GM12878 (cell line): ENCODE results near the gene PDCD10. TPM values are rescaled to one million over a fixed set of nuclear protein-coding genes. Genes with fewer than 3 reads are reported as not detected.
A peak's percentile ranks its signal among the peaks of the same experiment; 100 is the strongest.

Source experiments
- ATAC-seq: fragments of 200-7000 bp; cut with Tn5 transposase; 3 replicates; pipeline ENCODE4 v1.9.1; 2020; ENCODE audit warnings: mild to moderate bottlenecking, moderate library complexity
- BruUV-seq: library from RNA; stranded (reverse); fragments of 400-500 nt; replicated peaks from 2 replicates; lab custom pipeline; 2021; lab: Mats Ljungman, UMichigan
- CTCF ChIA-PET: fragments of 300-600 bp; sonication (Branson Sonifier 250); formaldehyde crosslinking; extraction: SDS; loops from one replicate; lab custom pipeline; 2021; ENCODE audit warnings: inconsistent platforms; lab: Yijun Ruan, JAX
- POLR2A ChIA-PET: fragments of 350-600 bp; formaldehyde crosslinking; extraction: SDS; loops from one replicate; lab custom pipeline; 2021; ENCODE audit warnings: inconsistent platforms; lab: Charles Lee
- RAD21 ChIA-PET: fragments of 300-600 bp; sonication (Branson Sonifier 250); formaldehyde crosslinking; loops from one replicate; lab custom pipeline; 2023; ENCODE audit warnings: antibody characterized with exemption; ENCODE audit not compliant: unreplicated experiment; lab: Charles Lee
- SMC1A ChIA-PET: fragments of 300-600 bp; sonication (Branson Sonifier 250); formaldehyde crosslinking; loops from one replicate; lab custom pipeline; 2023; ENCODE audit not compliant: unreplicated experiment, uncharacterized antibody; lab: Charles Lee
- DNase-seq: peaks from one replicate; pipeline ENCODE4 v3.0.0-alpha.2; 2011; ENCODE audit warnings: low read depth, low spot score
- FAIRE-seq: peaks from 3 replicates; lab custom pipeline; 2011; peaks lifted over from hg19 to GRCh38; lab: Jason Lieb, UNC
- H2AFZ ChIP-seq: 2 replicates; pipeline ENCODE4 v1.6.0; 2011; ENCODE audit warnings: low read depth, low read length, control low read depth; ENCODE audit not compliant: control insufficient read depth
- H3K27ac ChIP-seq: 2 replicates; pipeline ENCODE4 v1.5.1; 2011; ENCODE audit warnings: control low read depth; ENCODE audit not compliant: control insufficient read depth, insufficient read depth
- H3K27me3 ChIP-seq, 2 experiments: replicated peaks in 1 of 2; 2 replicates each; pipeline versions ENCODE4 v1.6.0 to v1.6.1; 2011; ENCODE audit warnings: low read length in 1 of 2; ENCODE audit not compliant: control insufficient read depth in 2 of 2, insufficient read depth in 2 of 2
- H3K36me3 ChIP-seq, 2 experiments: 2 replicates each; pipeline ENCODE4 v1.5.1; 2011; ENCODE audit warnings: low read length in 1 of 2; ENCODE audit not compliant: control insufficient read depth in 2 of 2, insufficient read depth in 2 of 2
- H3K4me1 ChIP-seq: 2 replicates; pipeline ENCODE4 v1.6.1; 2011; ENCODE audit warnings: mild to moderate bottlenecking, low read length, moderate library complexity, mixed read lengths; ENCODE audit not compliant: control insufficient read depth, insufficient read depth
- H3K4me2 ChIP-seq: 2 replicates; pipeline ENCODE4 v1.6.0; 2011; ENCODE audit warnings: control low read depth; ENCODE audit not compliant: control insufficient read depth, insufficient read depth
- H3K4me3 ChIP-seq: fragments of 200-600 bp; sonication (generic); 2 replicates; pipeline ENCODE4 v1.5.1; 2016
- H3K79me2 ChIP-seq: 2 replicates; pipeline ENCODE4 v1.6.0; 2011; ENCODE audit warnings: low read length; ENCODE audit not compliant: control insufficient read depth, insufficient read depth
- H3K9ac ChIP-seq: 2 replicates; pipeline ENCODE4 v1.8.0; 2011; ENCODE audit warnings: low read length, control low read depth, mixed read lengths; ENCODE audit not compliant: control insufficient read depth, insufficient read depth
- H3K9me3 ChIP-seq: replicated peaks from 3 replicates; pipeline ENCODE4 v1.5.1; 2011; ENCODE audit warnings: mild to moderate bottlenecking, low read length; ENCODE audit not compliant: control insufficient read depth, insufficient read depth
- H4K20me1 ChIP-seq: 2 replicates; pipeline ENCODE4 v1.6.0; 2011; ENCODE audit not compliant: control insufficient read depth, insufficient read depth
- JUNB ChIP-seq: IDR thresholded peaks from 2 replicates; pipeline ENCODE4 v1.6.1; 2016; ENCODE audit warnings: antibody characterized with exemption, mild to moderate bottlenecking
- KAT2A ChIP-seq: conservative IDR thresholded peaks from 2 replicates; pipeline ENCODE4 v1.6.1; 2011; ENCODE audit warnings: low read depth, low read length; ENCODE audit not compliant: control insufficient read depth
- MYC ChIP-seq: IDR thresholded peaks from 2 replicates; pipeline ENCODE4 v1.6.1; 2011; ENCODE audit warnings: mild to moderate bottlenecking, low read length, moderate library complexity, inconsistent platforms; ENCODE audit not compliant: insufficient read depth, insufficient replicate concordance, insufficient read length, severe bottlenecking
- NBN ChIP-seq: fragments of 450-650 bp; IDR thresholded peaks from 2 replicates; pipeline ENCODE4 v1.6.1; 2016
- NR2C1 ChIP-seq: fragments of 450-650 bp; IDR thresholded peaks from 2 replicates; pipeline ENCODE4 v1.6.1; 2017; ENCODE audit warnings: antibody characterized with exemption, mild to moderate bottlenecking, moderate library complexity
- PML ChIP-seq: IDR thresholded peaks from 2 replicates; pipeline ENCODE4 v1.6.1; 2012; ENCODE audit warnings: low read length, inconsistent platforms
- SIN3A ChIP-seq: IDR thresholded peaks from 2 replicates; pipeline ENCODE4 v1.6.1; 2012; ENCODE audit warnings: low read depth, low read length, improper control_type of control experiment
- SUPT20H ChIP-seq: IDR thresholded peaks from 2 replicates; pipeline ENCODE4 v1.6.1; 2011; ENCODE audit warnings: low read depth, mild to moderate bottlenecking, low read length, moderate library complexity, borderline replicate concordance; ENCODE audit not compliant: control insufficient read depth
- YY1 ChIP-seq: IDR thresholded peaks from 2 replicates; pipeline ENCODE4 v1.6.1; 2011; ENCODE audit warnings: low read depth, mild to moderate bottlenecking, low read length
- ZSCAN29 ChIP-seq: fragments of 450-650 bp; IDR thresholded peaks from 2 replicates; pipeline ENCODE4 v1.6.1; 2017; ENCODE audit warnings: mild to moderate bottlenecking, moderate library complexity
- WGBS: methylation state at CpG from one replicate; pipeline ENCODE4 v1.1.6; 2016; ENCODE audit warnings: low lambda C conversion rate; ENCODE audit not compliant: insufficient replicate concordance, insufficient coverage; ENCODE audit errors: missing lambda C conversion rate; 5-methylcytosine and 5-hydroxymethylcytosine counted together
- in situ Hi-C: fragments of 300-500 bp; cut with MboI; formaldehyde crosslinking; loops from 9 replicates; pipeline ENCODE4 v1.14.3; 2018; ENCODE audit warnings: mixed read lengths
- intact Hi-C: fragments of 100-400 bp; cut with micrococcal nuclease; formaldehyde crosslinking; loops from one replicate; pipeline ENCODE4 v1.14.2; 2022; ENCODE audit not compliant: unreplicated experiment
- polyA plus RNA-seq, 11 experiments: library from polyadenylated mRNA; depleted of rRNA in 4 of 11; unstranded in 6 of 11; stranded (reverse) in 5 of 11; fragments of >200 nt; fragmentation: Nextera tagmentation in 4 of 11; fragmentation: Illumina TruSeq in 1 of 11; extraction: Ambion mirVana in 4 of 11; extraction: Trizol in 1 of 11; gene quantifications; 1 replicate in 1 of 11; 2 replicates in 10 of 11; pipeline versions ENCODE4 v1.2.1 to v1.2.3, GENCODE V29; 2011 to 2016; ENCODE audit warnings: inconsistent platforms in 2 of 11, missing spikeins in 2 of 11, low read depth in 1 of 11
- total RNA-seq, 4 experiments: library from RNA; depleted of rRNA in 3 of 4; stranded (reverse); fragments of >200 nt in 3 of 4; fragmentation: Illumina TruSeq in 1 of 4; extraction: Trizol in 1 of 4; gene quantifications; 2 replicates each; pipeline versions ENCODE4 v1.2.1 to v1.2.3, GENCODE V29; 2013 to 2021
- TF ChIP-seq, protein P1 (sequence below): fragments of 450-650 bp; IDR thresholded peaks from 2 replicates; pipeline ENCODE4 v1.6.1; 2017; ENCODE audit warnings: mild to moderate bottlenecking, moderate library complexity
- TF ChIP-seq, protein P2 (sequence below): IDR thresholded peaks from 2 replicates; pipeline ENCODE4 v1.6.1; 2011; ENCODE audit warnings: borderline replicate concordance, low read depth, mild to moderate bottlenecking, moderate library complexity, mixed read lengths, low read length; ENCODE audit not compliant: insufficient read depth; ENCODE audit errors: extremely low read length
- TF ChIP-seq, protein P3 (sequence below): fragments of 450-650 bp; IDR thresholded peaks from 2 replicates; pipeline ENCODE4 v1.6.1; 2017; ENCODE audit warnings: mild to moderate bottlenecking

The PDCD10 gene
- total and polyA plus RNA-seq, 10 of the 15 experiments (the other 5 are each of a cell fraction or from before 2014, with no cell fraction given): 64.1 to 247 (median 125) TPM

DNA sequence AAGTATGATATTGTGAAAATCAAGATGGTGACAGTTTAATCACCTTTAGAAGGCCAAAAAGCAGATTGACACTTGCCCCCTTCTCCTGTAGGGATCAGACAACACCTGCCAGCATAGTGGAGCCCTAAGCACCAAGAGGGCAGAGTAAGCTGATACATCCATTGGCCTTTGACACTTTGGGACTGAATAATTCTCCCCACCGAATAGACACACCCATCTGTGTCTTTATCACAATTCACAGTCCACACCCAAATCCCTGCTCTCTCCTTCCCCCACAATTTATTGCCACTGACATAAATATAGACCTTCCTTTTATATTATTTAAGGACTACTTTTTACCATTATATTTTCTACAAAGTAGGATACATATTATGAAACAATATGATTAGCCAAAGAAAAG lies 77.9 kb downstream of the PDCD10 start (continued):
- no peak for TF ChIP-seq JUNB

DNA sequence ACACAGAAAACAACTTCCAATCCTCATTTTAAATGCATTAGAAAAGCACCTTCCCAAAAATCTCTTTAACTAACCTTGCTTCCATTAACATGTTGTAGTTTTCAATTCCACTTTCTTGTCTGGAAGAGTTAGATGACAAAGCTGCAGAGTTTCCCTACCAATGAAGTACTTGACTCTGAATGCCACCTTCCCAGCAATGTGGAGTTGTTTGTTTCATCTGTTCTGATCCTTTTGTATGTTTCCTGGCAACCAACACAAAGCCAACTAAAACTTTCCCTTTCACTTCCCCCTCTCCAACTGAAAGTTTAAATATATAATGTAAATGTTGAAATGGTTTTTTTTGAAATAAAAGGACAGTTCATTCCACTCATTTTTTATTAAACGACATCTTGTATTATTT lies 80.9 kb downstream of the PDCD10 start, which contains the start of gene WDR49:
Gene WDR49, minus strand, starts transcription at position 183 of the 400 bp plus-strand sequence. CDS start 517 bp downstream, outside the sequence.
- H3K27me3 ChIP-seq: no peaks in the 10 kb centered on the region
- H3K9me3 ChIP-seq: no peaks in the 10 kb centered on the region
- CTCF ChIA-PET: interaction anchor here (0.6 kb wide), 1 partner anchor 83 kb away, joined by 3 read pairs; no protein-coding TSS in a partner anchor
- RAD21 ChIA-PET: no interaction called here
- 32% methylated on average over 1 of the region's 1 CpG for WGBS
- intact Hi-C loops: no loop called here
- H3K4me3 ChIP-seq: no peak within 1 kb of the TSS
- H3K27ac ChIP-seq: no peak within 1 kb of the TSS
- ATAC-seq (peak; percentile 47; the same call in 2 of the 3 replicates), FAIRE-seq (peak; percentile 27), DNase-seq (no peak)
- no peak for TF ChIP-seq YY1
- TF ChIP-seq, protein P1, sequence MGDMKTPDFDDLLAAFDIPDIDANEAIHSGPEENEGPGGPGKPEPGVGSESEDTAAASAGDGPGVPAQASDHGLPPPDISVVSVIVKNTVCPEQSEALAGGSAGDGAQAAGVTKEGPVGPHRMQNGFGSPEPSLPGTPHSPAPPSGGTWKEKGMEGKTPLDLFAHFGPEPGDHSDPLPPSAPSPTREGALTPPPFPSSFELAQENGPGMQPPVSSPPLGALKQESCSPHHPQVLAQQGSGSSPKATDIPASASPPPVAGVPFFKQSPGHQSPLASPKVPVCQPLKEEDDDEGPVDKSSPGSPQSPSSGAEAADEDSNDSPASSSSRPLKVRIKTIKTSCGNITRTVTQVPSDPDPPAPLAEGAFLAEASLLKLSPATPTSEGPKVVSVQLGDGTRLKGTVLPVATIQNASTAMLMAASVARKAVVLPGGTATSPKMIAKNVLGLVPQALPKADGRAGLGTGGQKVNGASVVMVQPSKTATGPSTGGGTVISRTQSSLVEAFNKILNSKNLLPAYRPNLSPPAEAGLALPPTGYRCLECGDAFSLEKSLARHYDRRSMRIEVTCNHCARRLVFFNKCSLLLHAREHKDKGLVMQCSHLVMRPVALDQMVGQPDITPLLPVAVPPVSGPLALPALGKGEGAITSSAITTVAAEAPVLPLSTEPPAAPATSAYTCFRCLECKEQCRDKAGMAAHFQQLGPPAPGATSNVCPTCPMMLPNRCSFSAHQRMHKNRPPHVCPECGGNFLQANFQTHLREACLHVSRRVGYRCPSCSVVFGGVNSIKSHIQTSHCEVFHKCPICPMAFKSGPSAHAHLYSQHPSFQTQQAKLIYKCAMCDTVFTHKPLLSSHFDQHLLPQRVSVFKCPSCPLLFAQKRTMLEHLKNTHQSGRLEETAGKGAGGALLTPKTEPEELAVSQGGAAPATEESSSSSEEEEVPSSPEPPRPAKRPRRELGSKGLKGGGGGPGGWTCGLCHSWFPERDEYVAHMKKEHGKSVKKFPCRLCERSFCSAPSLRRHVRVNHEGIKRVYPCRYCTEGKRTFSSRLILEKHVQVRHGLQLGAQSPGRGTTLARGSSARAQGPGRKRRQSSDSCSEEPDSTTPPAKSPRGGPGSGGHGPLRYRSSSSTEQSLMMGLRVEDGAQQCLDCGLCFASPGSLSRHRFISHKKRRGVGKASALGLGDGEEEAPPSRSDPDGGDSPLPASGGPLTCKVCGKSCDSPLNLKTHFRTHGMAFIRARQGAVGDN: no peak
- TF ChIP-seq, protein P2, sequence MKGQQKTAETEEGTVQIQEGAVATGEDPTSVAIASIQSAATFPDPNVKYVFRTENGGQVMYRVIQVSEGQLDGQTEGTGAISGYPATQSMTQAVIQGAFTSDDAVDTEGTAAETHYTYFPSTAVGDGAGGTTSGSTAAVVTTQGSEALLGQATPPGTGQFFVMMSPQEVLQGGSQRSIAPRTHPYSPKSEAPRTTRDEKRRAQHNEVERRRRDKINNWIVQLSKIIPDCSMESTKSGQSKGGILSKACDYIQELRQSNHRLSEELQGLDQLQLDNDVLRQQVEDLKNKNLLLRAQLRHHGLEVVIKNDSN: no peak
- no peak for TF ChIP-seq PML
- no peak for TF ChIP-seq SIN3A
- no peak for TF ChIP-seq ZSCAN29
- TF ChIP-seq NBN: no peak
- no peak for TF ChIP-seq NR2C1
- no peak for TF ChIP-seq KAT2A
- TF ChIP-seq, protein P3, sequence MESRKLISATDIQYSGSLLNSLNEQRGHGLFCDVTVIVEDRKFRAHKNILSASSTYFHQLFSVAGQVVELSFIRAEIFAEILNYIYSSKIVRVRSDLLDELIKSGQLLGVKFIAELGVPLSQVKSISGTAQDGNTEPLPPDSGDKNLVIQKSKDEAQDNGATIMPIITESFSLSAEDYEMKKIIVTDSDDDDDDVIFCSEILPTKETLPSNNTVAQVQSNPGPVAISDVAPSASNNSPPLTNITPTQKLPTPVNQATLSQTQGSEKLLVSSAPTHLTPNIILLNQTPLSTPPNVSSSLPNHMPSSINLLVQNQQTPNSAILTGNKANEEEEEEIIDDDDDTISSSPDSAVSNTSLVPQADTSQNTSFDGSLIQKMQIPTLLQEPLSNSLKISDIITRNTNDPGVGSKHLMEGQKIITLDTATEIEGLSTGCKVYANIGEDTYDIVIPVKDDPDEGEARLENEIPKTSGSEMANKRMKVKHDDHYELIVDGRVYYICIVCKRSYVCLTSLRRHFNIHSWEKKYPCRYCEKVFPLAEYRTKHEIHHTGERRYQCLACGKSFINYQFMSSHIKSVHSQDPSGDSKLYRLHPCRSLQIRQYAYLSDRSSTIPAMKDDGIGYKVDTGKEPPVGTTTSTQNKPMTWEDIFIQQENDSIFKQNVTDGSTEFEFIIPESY: no peak
- TF ChIP-seq MYC: no peak
- no peak for TF ChIP-seq SUPT20H
- SMC1A ChIA-PET: interaction anchor here (1.1 kb wide), 1 partner anchor 228 kb away, joined by 6 read pairs; no protein-coding TSS in a partner anchor
- in situ Hi-C loops: no loop called here
- H3K79me2 ChIP-seq: no peaks in the 10 kb centered on the region
- H3K4me2 ChIP-seq: no peak within 1 kb of the TSS
- H3K36me3 ChIP-seq: no peaks in the 10 kb centered on the region
- no peak within 1 kb of the TSS for H2AFZ ChIP-seq
- POLR2A ChIA-PET: no interaction called here
- no peaks in the 10 kb centered on the region for H3K4me1 ChIP-seq
- no peaks in the 10 kb centered on the region for H4K20me1 ChIP-seq
- no peak within 1 kb of the TSS for H3K9ac ChIP-seq
- BruUV-seq: no TSS peak
